HG03139 (cell line): ENCODE data around the gene IHH.

Experiments
- ATAC-seq: cut with Tn5 transposase; IDR thresholded peaks from one replicate; pipeline ENCODE4 v1.9.1; 2021; ENCODE audit not compliant: unreplicated experiment

The IHH gene

DNA sequence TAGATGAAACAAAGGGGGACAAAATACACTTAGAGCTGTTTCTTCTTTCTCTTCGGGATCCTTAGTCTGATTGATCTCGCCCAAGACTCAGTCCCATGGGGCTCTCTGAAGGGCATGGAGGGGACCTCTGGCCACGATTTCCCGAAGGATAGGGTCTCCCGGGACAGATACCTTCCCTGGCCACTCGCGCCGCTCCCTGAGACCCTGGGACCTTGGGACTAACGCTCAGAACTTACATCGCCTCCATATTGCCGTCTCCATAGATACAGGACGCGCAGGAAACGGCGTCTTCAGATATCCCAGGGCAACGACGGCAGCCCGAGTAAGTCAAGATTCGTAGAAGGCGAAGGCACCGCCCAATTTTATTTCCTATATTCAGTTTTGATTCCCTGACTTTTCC, 19.5 kb downstream of the IHH start, which contains the start of gene CFAP65:
Gene CFAP65, minus strand, starts transcription at position 265 of the 400 bp plus-strand sequence. CDS start 2,468 bp downstream, outside the sequence.
- no peak for ATAC-seq

DNA sequence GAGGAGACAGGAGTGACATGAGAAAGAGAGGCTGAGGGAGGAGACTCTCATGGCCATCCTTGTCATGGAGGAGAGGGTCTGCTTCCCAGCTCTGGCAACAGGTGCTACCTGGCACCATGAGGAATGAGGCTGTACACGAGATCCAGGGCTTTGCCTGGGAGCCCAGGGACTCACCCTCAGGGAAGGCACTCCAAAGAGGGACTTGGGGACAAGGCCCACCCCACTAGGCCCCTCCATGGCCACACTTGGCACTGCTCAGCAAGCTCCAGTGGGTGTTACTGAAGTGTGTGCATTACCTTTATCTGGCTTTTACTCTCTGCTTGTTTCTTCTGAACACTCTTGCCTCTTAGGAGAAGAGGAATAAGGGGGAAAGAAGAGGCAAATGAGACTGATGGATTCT, 22.1 kb downstream of the IHH start:
- no peak for ATAC-seq

DNA sequence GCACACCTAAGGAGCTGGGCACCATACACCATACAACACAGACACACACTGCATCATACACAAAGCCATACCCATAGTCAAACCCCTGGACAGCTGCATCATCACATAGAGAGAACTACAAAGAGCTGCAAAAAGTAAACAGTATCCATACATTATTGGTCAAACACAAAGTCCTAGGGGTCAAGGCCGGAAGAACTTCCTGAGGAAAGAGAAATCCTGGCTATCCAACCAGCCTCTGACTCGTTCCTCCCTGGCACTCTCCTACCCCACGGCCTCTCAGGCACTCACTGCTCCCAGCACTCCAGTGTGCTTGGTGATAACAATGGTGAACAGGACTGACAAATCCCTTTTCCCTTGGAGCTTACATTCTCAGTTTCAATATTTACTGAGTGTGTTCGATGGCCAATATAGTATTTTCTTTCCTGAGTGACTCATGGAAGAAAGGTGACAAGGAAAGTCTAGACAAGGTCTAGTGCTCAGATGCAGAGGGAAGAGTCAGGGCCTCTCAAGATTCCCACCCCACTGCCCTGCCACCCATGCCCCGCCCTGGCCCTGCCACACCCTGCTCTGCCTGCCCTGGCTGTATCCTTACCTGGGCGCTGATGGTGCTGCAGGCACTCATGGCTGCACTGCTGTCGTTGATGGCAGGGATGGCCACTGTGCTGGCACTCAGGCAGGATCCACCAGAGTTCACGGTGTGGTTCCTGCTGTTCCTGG, 22.8 kb downstream of the IHH start:
- no peak for ATAC-seq

DNA sequence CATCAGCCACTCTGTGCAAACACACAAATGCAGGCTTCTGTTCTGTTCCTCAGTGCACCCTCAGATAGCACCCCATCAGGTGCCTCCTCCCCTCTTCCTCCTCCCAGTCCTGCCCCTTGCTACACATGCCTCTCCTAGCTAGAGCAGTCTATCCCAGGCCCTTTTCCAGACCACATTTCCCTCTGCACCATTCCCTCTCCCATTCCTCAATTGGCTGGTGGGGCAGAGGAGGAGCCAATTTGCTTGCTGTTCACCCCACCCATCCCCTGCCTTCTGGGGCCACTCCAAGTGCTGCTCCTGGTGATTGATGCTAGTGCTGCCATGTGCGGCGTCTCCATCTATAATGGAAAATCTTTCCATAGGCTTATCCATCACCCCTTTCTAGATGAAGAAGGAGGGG, 24.8 kb downstream of the IHH start:
- no peak for ATAC-seq

DNA sequence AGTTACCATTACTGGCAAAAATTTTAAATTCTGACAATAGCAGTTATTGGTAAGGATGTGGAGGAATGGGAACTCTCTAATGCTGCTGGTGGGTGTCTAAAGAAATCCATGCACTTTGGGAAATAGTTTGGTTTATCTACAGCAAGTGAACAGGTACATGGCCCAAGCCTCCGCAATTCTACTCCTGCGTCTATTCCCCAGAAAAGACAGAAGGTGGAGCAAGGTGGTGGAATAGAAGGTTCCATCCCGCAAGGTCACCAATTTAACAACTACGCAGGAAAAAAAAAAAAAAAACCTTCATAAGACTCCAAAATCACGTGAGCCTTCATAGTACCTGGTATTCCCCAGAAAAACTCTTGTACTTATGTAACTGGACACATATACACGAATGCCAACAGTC, 25.9 kb downstream of the IHH start:
- no peak for ATAC-seq

DNA sequence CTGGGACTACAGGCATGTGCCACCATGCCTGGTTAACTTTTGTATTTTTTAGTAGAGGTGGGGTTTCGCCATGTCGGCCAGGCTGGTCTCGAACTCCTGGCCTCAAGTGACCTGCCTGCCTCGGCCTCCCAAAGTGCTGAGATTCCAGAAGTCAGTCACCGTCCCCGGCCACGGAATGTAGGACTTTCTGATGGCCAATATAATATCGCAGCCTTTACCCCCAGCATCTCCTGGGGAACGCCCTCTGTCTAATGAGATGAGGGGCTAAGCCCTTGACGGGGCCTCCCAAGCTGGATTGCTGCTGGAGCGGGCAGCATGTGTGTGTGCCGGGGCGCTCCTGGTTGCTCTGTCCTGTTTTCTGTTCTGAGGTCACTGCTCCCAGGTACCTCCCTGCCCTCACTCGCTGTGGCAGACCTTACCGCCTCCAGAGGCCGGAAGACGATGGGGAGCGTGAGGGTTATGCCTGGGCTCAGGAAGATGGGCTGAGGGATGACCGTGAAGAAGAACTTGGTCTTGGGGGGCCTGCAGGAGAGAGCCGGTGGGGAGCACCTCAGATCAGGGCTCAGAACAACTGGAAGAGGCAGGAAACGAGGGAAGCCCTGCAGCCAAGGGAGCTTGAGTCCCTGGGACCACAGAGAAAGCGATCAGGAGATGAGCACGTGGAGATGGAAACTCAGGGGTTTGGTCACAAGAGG, 28.5 kb downstream of the IHH start:
- ATAC-seq, result no peak

DNA sequence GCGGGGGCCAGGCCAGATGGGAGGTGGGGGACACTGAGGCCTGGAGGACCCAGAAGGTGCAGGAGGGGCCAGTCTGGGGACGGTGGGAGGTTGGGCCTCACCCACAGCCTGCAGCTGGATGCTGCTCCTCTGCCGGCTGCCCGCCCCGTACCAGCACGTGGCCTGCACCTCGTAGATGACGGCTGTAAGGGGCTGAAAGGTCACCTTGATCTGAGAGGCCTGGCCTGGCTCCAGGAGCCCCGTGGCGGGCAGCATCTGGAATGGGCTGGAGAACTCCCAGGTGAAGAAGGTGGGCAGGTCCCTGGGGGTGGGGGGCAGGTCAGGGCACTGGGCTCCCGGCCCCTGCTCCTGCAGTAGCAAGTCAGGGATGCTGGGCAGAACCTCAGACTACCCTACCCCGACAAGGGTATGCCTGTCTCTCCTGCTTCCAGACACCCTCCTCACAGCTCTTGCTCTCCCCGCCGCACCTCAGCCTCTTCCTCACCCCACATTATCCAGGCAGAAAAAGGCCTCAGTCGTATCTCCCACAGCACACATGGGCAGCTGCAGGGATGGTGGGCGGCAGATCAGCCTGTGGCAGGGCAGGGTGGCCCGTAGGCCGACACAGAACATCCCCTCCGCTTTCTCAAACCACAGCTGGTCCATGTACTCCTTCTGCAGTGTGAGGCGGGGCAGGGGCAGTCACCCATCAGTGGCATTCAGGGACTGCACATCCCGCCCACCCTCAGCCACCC, 29.5 kb downstream of the IHH start:
- no peak for ATAC-seq

DNA sequence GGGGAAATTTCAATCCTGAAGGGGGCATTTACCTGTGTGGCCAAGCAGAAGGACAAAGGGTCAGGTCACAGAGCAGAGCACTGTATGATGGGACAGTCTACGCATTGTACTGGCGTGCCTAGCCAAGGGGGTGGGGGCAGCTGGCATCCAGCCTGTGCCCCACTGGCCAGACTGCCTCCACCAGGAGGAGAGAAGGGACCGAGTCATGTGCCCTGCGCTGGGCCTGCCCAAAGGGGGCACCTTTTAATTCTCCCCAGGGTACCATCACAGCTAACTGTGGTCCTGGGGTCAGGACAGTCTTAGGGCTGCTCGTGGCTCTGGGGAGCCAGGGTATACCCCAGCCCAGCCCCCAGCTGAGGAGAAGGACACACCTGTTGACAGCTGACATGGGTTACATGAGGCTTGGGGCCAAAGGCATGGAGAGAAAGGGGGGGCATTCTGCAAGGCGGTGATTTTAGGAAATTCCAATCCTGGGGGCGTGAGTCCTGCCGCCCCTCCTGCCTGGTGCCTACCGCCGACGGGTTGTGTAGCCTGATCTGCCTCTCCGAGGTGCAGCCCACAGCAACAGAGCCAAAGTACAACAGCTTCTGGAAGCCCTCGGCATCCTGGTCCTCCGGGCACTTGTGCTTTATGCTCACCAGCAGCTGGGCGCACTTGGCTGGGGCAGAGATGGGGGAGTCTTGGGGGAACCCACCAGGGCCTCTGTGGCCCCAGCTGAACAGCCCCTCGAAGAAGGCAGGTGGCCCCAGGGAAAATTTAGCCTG, 30.4 kb downstream of the IHH start:
- no peak for ATAC-seq

DNA sequence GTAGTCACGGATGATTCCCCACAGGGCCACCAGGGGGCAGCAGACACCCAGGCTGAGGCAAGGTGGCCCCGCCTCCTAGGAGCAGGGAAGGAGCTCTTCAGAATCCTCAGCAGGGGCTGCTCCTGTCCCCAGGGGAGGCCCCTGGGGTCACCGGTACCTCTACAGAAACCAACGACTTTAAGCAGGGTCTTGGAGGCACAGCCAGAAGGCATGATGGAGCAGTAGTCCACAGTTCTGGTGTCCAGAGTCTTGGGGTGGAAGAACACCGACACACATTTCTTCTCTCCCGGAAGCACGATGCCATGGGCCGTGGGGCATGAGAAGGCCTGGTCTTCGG, 30.9 kb downstream of the IHH start:
- no peak for ATAC-seq

DNA sequence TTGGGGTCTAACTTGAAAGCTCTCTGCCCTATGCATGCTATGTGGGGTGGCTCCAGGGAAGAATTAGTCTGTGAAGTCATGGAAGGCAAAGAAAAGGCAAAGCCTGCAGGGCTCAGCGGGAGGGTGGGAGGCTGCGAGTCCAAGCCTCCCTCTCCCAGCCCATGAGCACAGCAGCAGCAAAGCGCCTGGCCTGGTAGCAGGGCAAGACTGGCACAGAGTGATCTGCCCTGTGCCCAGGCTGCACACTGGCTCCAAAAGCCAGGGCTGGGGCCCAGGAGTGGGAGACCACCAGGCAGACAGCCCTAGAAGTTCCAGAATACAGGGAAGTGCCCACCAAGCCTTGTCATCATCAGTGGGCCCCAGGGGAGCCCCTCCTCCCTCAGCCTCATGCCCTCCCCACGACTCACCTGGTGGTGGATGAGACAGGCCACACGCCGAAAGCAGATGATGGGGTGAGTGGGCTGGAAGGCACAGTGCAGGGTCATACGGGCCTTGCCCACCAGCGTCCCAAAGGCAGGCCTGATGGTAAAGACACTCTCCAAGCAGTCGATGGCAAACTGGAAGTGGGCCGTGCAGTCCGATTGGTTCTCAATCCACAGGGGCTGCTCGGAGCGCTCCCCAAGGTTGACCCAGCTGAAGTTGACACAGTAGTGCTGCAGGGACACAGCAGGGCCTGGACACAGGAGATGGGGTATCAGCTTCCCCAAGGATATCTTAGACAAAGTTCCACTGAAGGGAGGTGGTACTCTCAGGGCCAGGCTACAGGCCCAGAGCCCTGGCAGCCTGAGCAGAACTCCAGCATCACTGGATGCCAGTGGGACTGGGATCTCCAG, 31.5 kb downstream of the IHH start:
- ATAC-seq, result no peak

DNA sequence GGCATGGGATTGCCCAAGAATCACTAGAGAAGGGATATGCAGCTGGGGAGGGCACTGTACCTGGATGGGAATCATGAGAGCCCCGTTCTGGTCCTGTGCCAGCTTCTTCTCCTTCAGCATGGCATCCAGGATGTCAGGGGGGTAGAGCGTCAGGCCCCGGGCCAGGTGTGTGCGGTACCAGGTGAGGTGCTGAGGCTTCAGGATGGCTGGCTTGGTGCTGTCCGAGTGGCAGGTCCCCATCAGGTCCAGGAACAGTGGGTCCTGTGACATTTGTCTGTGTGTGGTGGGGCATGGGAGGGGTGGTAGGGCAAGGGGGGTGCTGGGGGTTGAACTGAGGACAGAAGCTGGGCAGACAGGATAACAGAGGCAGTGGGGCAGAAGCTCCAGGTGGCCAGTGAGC, 32.6 kb downstream of the IHH start:
- no peak for ATAC-seq

DNA sequence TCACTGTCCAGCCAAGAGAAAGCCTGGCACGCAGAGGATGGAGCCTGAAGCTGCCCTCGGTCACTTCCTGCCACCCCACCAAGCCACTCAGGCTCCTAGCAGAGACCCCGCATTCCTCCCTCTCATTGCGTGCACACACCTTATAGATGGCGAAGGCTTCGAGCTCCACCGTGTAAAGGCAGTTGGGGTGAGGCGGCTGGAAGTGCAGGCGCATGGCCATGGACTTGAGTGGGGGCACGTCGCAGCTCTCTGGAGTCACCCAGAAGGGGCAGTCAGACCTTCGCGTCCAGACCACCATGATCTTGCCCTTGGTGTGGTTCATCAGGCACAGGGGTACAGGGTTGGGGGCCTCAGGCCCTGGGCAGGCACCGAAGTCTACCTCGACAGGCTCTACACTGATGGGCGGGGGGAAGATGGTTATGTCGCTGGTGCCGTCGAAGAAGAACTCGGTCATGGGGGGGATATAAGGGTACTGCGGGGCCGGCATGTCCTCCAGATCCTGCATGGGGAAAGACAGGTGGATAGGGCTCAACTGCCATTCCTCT, 33.1 kb downstream of the IHH start:
- ATAC-seq, result no peak

DNA sequence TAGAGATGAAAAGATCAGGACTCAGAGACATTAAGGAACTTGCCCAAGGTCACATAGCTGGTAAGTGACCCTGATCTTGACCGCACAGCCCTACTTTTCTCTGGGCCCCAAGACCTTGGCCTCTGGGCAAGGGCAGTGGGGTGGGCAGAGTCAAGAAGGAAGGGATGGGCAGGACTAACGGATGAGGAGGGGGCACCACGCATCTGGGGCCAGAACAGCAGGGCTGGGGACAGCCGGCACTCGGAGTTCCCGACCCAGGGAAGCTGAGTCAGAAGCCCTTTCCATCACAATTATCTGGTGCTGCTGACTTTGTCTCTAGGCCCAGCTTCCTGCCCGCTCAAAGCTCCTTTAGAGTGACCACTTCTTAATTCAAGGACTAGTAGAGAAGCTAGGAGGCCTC, 33.8 kb downstream of the IHH start:
- ATAC-seq, result no peak

DNA sequence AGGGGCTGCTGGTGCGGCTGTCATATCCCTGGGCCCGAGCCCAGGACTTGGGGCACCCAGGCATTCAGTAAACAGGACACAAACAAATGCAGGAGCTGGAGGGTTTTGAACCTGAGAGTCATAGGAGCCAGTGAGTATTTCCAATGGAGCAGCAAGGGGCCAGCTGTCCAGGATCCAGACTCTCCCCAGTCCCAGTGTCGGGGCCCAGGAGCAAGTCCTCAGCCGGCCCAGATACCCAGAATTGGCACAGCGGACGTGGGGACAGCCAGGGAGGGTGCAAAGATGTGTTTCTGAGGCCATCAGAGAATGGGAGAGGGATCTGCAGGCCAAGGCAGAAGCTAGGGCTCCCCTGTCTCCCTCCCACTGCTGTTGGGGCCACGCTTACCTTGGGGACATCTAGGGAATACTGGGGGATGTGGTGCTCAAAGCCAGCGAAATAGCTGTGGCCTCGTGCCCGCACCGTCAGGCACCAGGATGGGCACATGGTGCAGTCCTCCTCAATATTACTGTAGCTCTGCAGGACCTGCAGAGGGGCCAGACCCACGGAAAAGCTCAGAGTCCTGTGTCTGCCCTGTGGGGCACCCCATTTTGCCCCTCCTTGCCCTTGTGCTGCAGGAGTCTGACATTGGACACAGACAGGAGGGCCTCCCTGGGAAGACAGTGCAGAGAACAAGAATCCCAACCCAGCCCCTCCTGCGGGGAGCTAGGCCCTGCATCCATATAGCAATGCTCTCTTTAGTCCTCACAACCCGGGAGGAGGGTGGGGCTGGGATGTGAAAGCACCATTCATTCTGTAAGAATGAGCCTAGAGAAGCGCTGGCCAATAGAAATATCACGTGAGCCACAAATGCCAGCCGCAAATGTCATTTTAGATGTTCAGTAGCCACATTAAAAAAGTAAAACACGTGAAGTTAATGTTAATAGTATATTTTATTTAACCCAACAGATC, 34.8 kb downstream of the IHH start:
- no peak for ATAC-seq

DNA sequence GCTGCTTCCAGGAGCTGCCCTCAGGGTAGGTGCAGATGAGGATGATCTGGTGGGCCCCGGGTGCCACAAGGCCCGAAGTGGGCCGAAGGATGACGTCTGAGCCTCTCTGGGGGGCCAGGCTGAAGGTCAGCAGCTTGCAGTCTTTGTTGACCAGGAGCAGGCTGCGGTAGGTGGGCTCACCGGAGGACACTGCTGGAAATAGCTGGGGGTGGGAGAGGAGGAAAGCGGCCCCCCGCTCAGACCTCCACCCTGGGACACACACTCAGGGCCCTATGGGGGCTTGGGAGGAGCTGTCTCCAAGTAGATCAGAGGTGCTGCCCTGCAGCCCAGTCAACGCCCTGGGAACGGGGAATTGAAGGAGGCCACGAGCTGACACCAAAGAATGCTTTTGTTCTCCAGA, 36.7 kb downstream of the IHH start:
- ATAC-seq, result no peak

DNA sequence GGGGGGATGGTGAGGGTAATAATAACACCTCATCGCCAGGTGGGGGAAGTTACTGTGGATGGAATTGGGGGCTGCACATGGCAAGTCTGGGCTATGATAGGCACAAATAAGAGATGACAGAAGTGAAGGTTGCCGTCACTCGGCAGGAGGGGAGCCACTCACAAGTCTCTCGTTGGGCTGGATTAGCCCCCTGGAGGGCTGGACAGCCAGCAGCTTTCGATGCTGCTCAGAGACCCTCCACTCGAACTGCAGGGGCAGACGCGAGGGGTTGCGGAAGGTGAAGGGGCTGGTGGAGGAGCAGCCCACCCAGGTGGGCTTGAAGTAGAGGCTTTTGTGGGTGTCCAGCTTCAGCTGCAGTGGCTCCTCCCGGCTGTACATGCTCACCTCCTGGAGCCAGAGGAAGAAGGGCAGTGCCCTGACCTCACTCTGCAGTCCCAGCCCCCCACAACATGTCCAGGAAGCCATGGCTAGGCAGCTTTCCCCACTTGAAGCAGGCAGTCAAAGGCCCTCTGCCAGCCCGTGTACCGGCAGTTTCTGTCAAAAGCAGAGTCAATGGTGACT, 37.6 kb downstream of the IHH start:
- no peak for ATAC-seq

DNA sequence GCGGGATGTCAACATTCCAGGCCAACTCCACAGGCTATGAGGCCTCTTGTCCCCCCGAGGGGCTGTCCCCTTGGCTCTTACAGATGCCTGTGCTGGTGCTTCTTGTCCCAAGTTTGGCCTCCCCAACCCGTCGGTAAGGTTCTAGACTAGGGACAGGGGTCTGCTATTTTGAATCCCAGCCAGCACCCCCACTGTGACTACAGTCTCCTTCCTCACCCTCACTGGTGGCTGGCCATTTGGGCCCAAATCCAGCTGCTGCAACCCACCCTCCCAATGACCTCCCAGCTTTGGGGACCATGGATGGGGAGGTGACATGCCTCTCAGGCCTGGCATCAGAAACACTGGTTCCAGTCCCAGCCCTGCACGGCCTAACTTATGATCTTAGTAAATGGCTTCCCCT, 38.1 kb downstream of the IHH start:
- ATAC-seq, result no peak

DNA sequence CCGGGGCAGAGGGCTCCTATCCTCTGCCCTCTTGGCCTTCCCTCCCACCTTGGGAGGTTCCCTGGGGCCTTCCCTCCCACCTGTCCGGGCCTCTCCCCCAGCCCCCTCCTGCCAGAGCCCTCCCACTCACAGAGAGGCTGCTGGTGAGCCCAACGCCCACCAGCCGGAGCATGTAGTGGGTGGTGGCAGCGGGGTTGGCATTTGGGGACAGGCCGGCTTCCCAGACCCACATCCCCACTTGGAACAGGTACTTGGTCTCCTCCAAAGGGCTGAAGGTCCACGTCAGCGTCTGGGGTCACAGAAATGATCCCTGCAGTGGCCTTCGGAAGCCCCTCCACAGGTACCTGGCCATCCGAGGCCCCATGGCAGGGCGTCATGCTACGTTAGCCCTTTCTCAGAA, 38.7 kb downstream of the IHH start:
- no peak for ATAC-seq

DNA sequence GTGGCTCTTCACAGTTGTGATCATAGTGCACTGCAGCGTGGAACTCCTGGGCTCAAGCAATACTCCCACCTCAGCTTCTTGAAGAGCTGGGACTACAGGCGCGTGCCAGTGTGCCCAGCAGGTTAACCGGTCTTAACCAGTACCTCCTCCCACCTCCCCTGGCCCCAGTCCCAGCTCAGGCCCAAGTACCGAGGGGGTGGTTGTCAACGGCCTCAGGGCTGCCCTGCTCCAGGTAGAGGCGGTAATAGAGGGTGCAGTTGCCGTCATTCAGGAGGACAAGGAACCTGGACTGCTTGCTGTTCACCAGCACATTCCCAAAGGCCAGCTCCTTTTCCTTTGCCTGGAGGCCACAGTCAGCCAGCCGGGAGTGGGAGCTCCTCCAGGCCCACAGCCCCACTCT, 39.1 kb downstream of the IHH start:
- no peak for ATAC-seq
